GM12878 (cell line): ENCODE data around the gene MYBPC2. TPM values are rescaled to one million over a fixed set of nuclear protein-coding genes. Genes with fewer than 3 reads are reported as not detected.

Experiments used
- ATAC-seq: fragments of 200-7000 bp; cut with Tn5 transposase; 3 replicates; pipeline ENCODE4 v1.9.1; 2020; ENCODE audit warnings: mild to moderate bottlenecking, moderate library complexity
- BruUV-seq: library from RNA; stranded (reverse); fragments of 400-500 nt; replicated peaks from 2 replicates; lab custom pipeline; 2021; lab: Mats Ljungman, UMichigan
- CTCF ChIA-PET: fragments of 300-600 bp; sonication (Branson Sonifier 250); formaldehyde crosslinking; extraction: SDS; loops from one replicate; lab custom pipeline; 2021; ENCODE audit warnings: inconsistent platforms; lab: Yijun Ruan, JAX
- POLR2A ChIA-PET: fragments of 350-600 bp; formaldehyde crosslinking; extraction: SDS; loops from one replicate; lab custom pipeline; 2021; ENCODE audit warnings: inconsistent platforms; lab: Charles Lee
- RAD21 ChIA-PET: fragments of 300-600 bp; sonication (Branson Sonifier 250); formaldehyde crosslinking; loops from one replicate; lab custom pipeline; 2023; ENCODE audit warnings: antibody characterized with exemption; ENCODE audit not compliant: unreplicated experiment; lab: Charles Lee
- SMC1A ChIA-PET: fragments of 300-600 bp; sonication (Branson Sonifier 250); formaldehyde crosslinking; loops from one replicate; lab custom pipeline; 2023; ENCODE audit not compliant: unreplicated experiment, uncharacterized antibody; lab: Charles Lee
- DNase-seq: peaks from one replicate; pipeline ENCODE4 v3.0.0-alpha.2; 2011; ENCODE audit warnings: low read depth, low spot score
- FAIRE-seq: peaks from 3 replicates; lab custom pipeline; 2011; peaks lifted over from hg19 to GRCh38; lab: Jason Lieb, UNC
- H2AFZ ChIP-seq: 2 replicates; pipeline ENCODE4 v1.6.0; 2011; ENCODE audit warnings: low read depth, low read length, control low read depth; ENCODE audit not compliant: control insufficient read depth
- H3K27ac ChIP-seq: 2 replicates; pipeline ENCODE4 v1.5.1; 2011; ENCODE audit warnings: control low read depth; ENCODE audit not compliant: control insufficient read depth, insufficient read depth
- H3K27me3 ChIP-seq, 2 experiments: replicated peaks in 1 of 2; 2 replicates each; pipeline versions ENCODE4 v1.6.0 to v1.6.1; 2011; ENCODE audit warnings: low read length in 1 of 2; ENCODE audit not compliant: control insufficient read depth in 2 of 2, insufficient read depth in 2 of 2
- H3K36me3 ChIP-seq, 2 experiments: 2 replicates each; pipeline ENCODE4 v1.5.1; 2011; ENCODE audit warnings: low read length in 1 of 2; ENCODE audit not compliant: control insufficient read depth in 2 of 2, insufficient read depth in 2 of 2
- H3K4me1 ChIP-seq: 2 replicates; pipeline ENCODE4 v1.6.1; 2011; ENCODE audit warnings: mild to moderate bottlenecking, low read length, moderate library complexity, mixed read lengths; ENCODE audit not compliant: control insufficient read depth, insufficient read depth
- H3K4me2 ChIP-seq: 2 replicates; pipeline ENCODE4 v1.6.0; 2011; ENCODE audit warnings: control low read depth; ENCODE audit not compliant: control insufficient read depth, insufficient read depth
- H3K4me3 ChIP-seq: fragments of 200-600 bp; sonication (generic); 2 replicates; pipeline ENCODE4 v1.5.1; 2016
- H3K79me2 ChIP-seq: 2 replicates; pipeline ENCODE4 v1.6.0; 2011; ENCODE audit warnings: low read length; ENCODE audit not compliant: control insufficient read depth, insufficient read depth
- H3K9ac ChIP-seq: 2 replicates; pipeline ENCODE4 v1.8.0; 2011; ENCODE audit warnings: low read length, control low read depth, mixed read lengths; ENCODE audit not compliant: control insufficient read depth, insufficient read depth
- H3K9me3 ChIP-seq: replicated peaks from 3 replicates; pipeline ENCODE4 v1.5.1; 2011; ENCODE audit warnings: mild to moderate bottlenecking, low read length; ENCODE audit not compliant: control insufficient read depth, insufficient read depth
- H4K20me1 ChIP-seq: 2 replicates; pipeline ENCODE4 v1.6.0; 2011; ENCODE audit not compliant: control insufficient read depth, insufficient read depth
- ASH2L ChIP-seq: fragments of 300-600, 200-600 bp; sonication (generic); IDR thresholded peaks from 2 replicates; pipeline ENCODE4 v1.6.1; 2017; ENCODE audit warnings: low read depth, mild to moderate bottlenecking, borderline replicate concordance
- BCL3 ChIP-seq: IDR thresholded peaks from 2 replicates; pipeline ENCODE4 v1.6.1; 2011; ENCODE audit warnings: borderline replicate concordance, low read depth, mild to moderate bottlenecking, moderate library complexity, low read length; ENCODE audit not compliant: insufficient read depth, poor library complexity, severe bottlenecking
- CREB1 ChIP-seq: IDR thresholded peaks from 2 replicates; pipeline ENCODE4 v1.6.1; 2012; ENCODE audit warnings: low read depth, mild to moderate bottlenecking, inconsistent platforms
- FOS ChIP-seq: IDR thresholded peaks from 3 replicates; pipeline ENCODE4 v1.6.1; 2011; ENCODE audit warnings: borderline replicate concordance; ENCODE audit not compliant: insufficient read length; ENCODE audit errors: extremely low read depth
- KDM1A ChIP-seq: fragments of 200-600 bp; sonication (generic); IDR thresholded peaks from 2 replicates; pipeline ENCODE4 v1.6.1; 2016; ENCODE audit warnings: borderline replicate concordance
- TCF12 ChIP-seq: IDR thresholded peaks from 2 replicates; pipeline ENCODE4 v1.6.1; 2011; ENCODE audit warnings: low read depth, mild to moderate bottlenecking, low read length
- ZBTB4 ChIP-seq: fragments of 450-650 bp; formaldehyde crosslinking; IDR thresholded peaks from 2 replicates; pipeline ENCODE4 v1.4.0; 2022; ENCODE audit warnings: mild to moderate bottlenecking, moderate library complexity
- ZNF592 ChIP-seq: fragments of 450-650 bp; IDR thresholded peaks from 2 replicates; pipeline ENCODE4 v1.6.1; 2017; ENCODE audit warnings: mild to moderate bottlenecking, moderate library complexity
- ZNF687 ChIP-seq: fragments of 450-650 bp; IDR thresholded peaks from 2 replicates; pipeline ENCODE4 v1.6.1; 2017; ENCODE audit warnings: mild to moderate bottlenecking, moderate library complexity
- WGBS: methylation state at CpG from one replicate; pipeline ENCODE4 v1.1.6; 2016; ENCODE audit warnings: low lambda C conversion rate; ENCODE audit not compliant: insufficient replicate concordance, insufficient coverage; ENCODE audit errors: missing lambda C conversion rate; 5-methylcytosine and 5-hydroxymethylcytosine counted together
- in situ Hi-C: fragments of 300-500 bp; cut with MboI; formaldehyde crosslinking; loops from 9 replicates; pipeline ENCODE4 v1.14.3; 2018; ENCODE audit warnings: mixed read lengths
- intact Hi-C: fragments of 100-400 bp; cut with micrococcal nuclease; formaldehyde crosslinking; loops from one replicate; pipeline ENCODE4 v1.14.2; 2022; ENCODE audit not compliant: unreplicated experiment
- polyA plus RNA-seq, 11 experiments: library from polyadenylated mRNA; depleted of rRNA in 4 of 11; unstranded in 6 of 11; stranded (reverse) in 5 of 11; fragments of >200 nt; fragmentation: Nextera tagmentation in 4 of 11; fragmentation: Illumina TruSeq in 1 of 11; extraction: Ambion mirVana in 4 of 11; extraction: Trizol in 1 of 11; gene quantifications; 1 replicate in 1 of 11; 2 replicates in 10 of 11; pipeline versions ENCODE4 v1.2.1 to v1.2.3, GENCODE V29; 2011 to 2016; ENCODE audit warnings: inconsistent platforms in 2 of 11, missing spikeins in 2 of 11, low read depth in 1 of 11
- total RNA-seq, 4 experiments: library from RNA; depleted of rRNA in 3 of 4; stranded (reverse); fragments of >200 nt in 3 of 4; fragmentation: Illumina TruSeq in 1 of 4; extraction: Trizol in 1 of 4; gene quantifications; 2 replicates each; pipeline versions ENCODE4 v1.2.1 to v1.2.3, GENCODE V29; 2013 to 2021

Gene MYBPC2
- total and polyA plus RNA-seq, 10 of the 15 experiments (the other 5 are each of a cell fraction or from before 2014, with no cell fraction given), result 0.09 to 2.6 (median 0.61) TPM

GRCh38 chr19:50435627-50436026 is 2.9 kb downstream of the MYBPC2 start:
- no TSS peak for BruUV-seq
- WGBS, result 66% methylated on average over 12 of the region's 12 CpGs
- peaks cover 0 to 4% of the 10 kb centered on the region in 2 experiments; a peak in 1 of 4 replicates for H3K27me3 ChIP-seq
- no peak overlapping the region for H3K4me3 ChIP-seq
- ChIA-PET RAD21 (no interaction called here), SMC1A (no interaction called here), CTCF (no interaction called here), POLR2A (no interaction called here)
- DNase-seq, result no peak
- in situ Hi-C loops (no loop called here), intact Hi-C loops (no loop called here)
- H3K79me2 ChIP-seq, result no peaks in the 10 kb centered on the region
- H3K27ac ChIP-seq, result no peak overlapping the region
- peaks cover 29% of the 10 kb centered on the region for H3K4me1 ChIP-seq
- H3K36me3 ChIP-seq, result no peaks in the 10 kb centered on the region
- no peaks in the 10 kb centered on the region for H3K9me3 ChIP-seq
- TF ChIP-seq KDM1A, result no peak
- TF ChIP-seq ASH2L, result no peak
- TF ChIP-seq BCL3, result no peak
- no peak for TF ChIP-seq TCF12
- no peak for TF ChIP-seq ZNF592
- no peak for TF ChIP-seq ZNF687
- TF ChIP-seq CREB1, result no peak
- TF ChIP-seq ZBTB4, result no peak
- TF ChIP-seq FOS, result no peak
- H3K9ac ChIP-seq, result no peak overlapping the region
- H2AFZ ChIP-seq, result no peak overlapping the region
- no peaks in the 10 kb centered on the region for H4K20me1 ChIP-seq
- no peak for FAIRE-seq
- ATAC-seq, result no peak
- H3K4me2 ChIP-seq, result no peak overlapping the region
